Pancreas (tissue), 10 donors: ENCODE measurements around the gene SAFB. TPM values are rescaled to one million over a fixed set of nuclear protein-coding genes. Genes with fewer than 3 reads are reported as not detected.

Experiments
- ATAC-seq, 4 donors: fragments of 200-7000 bp; cut with Tn5 transposase; one replicate each; pipeline versions ENCODE4 v1.8.0 to v1.9.1; 2020; ENCODE audit warnings: mild to moderate bottlenecking in 4 of 4, moderate library complexity in 4 of 4
- DNase-seq, 6 donors: peaks; one replicate each; pipeline ENCODE4 v3.0.0-alpha.2; 2020
- FAIRE-seq: peaks from 2 replicates; lab custom pipeline; 2012; peaks lifted over from hg19 to GRCh38; lab: Jason Lieb, UNC
- H3K27ac ChIP-seq, 4 donors: fragments of 200-600 bp; sonication (generic); 1 replicate in 3 of 4; 2 replicates in 1 of 4; pipeline versions ENCODE4 v1.5.0 to v1.8.0; 2020
- H3K27me3 ChIP-seq, 4 donors: fragments of 200-600 bp; one replicate each; pipeline ENCODE4 v1.8.0; 2021
- H3K36me3 ChIP-seq, 3 donors: fragments of 200-600 bp; sonication (generic) in 1 of 3; one replicate each; pipeline versions ENCODE4 v1.5.0 to v1.8.0; 2020 to 2021
- H3K4me1 ChIP-seq, 3 donors: fragments of 200-600 bp; one replicate each; pipeline ENCODE4 v1.8.0; 2021
- H3K4me3 ChIP-seq, 4 donors: fragments of 200-600 bp; sonication (generic) in 2 of 4; one replicate each; pipeline versions ENCODE4 v1.5.0 to v1.8.0; 2020 to 2021
- H3K9me3 ChIP-seq, 4 donors: fragments of 200-600 bp; one replicate each; pipeline ENCODE4 v1.8.0; 2021
- CTCF ChIP-seq, 4 donors: fragments of 200-600 bp; sonication (generic) in 3 of 4; IDR thresholded peaks; one replicate each; pipeline versions ENCODE4 v1.5.0 to v1.8.0; 2021; ENCODE audit warnings: antibody characterized with exemption in 4 of 4
- WGBS, 2 donors: extraction: QIAGEN DNeasy Blood & Tissue Kit; methylation state at CpG; one replicate each; pipeline ENCODE4 v1.1.7; 2013; 5-methylcytosine and 5-hydroxymethylcytosine counted together
- intact Hi-C, 3 donors: fragments of 100-400 bp; cut with DNase I; formaldehyde crosslinking; loops; one replicate each; pipeline versions ENCODE4 v1.11.1 to v1.14.2; 2022
- polyA plus RNA-seq, 2 donors: library from polyadenylated mRNA; stranded (reverse); fragments of 200-250 nt; gene quantifications; one replicate each; pipeline ENCODE4 v1.2.3, GENCODE V29; 2013
- total RNA-seq, 6 donors: library from RNA; stranded (reverse); fragmentation: NEBNext Ultra II Directional in 4 of 6; extraction: Animal tissue kit (Norgen Biotek cat#: 25700) in 4 of 6; gene quantifications; one replicate each; pipeline versions ENCODE4 v1.2.1 to v1.2.4, GENCODE V29; 2021 to 2023
- donor health status: healthy with polysubstance abuse.
- donor health status: DM: no; HTN: no; CAD: no; lungs with moderate emphysema.
- donor health status: DM: no; HTN: no; CAD: no.
- donor health status: control.
- donor health status: control.
- donor health status: Bipolar disorder and iron deficiency.
- donor health status: DM: yes; HTN: yes; CAD: no.
- donor health status: DM: no; HTN: no; CAD: no.
- donor health status: DM: no; HTN: no; CAD: no.
- donor health status: DM: yes; HTN: yes; CAD: no.

Gene SAFB
- total and polyA plus RNA-seq, 8 donors: 28.9 to 84.3 (median 42.7) TPM

GRCh38 chr19:5623397-5624017 is 624 bp downstream of the SAFB start:
- peaks cover 3 to 27% (median 4%) of the 10 kb centered on the region in 3 donors for H3K36me3 ChIP-seq
- intact Hi-C loops: no loop called here
- H3K4me1 ChIP-seq: peaks cover 37 to 40% (median 37%) of the 10 kb centered on the region in 3 donors
- H3K27ac ChIP-seq: peak overlapping the region; percentile 86 to 94 (median 93)
- WGBS, 2 donors: 0% methylated on average over 44 to 50 of the region's 50 CpGs
- no peaks in the 10 kb centered on the region for H3K9me3 ChIP-seq
- peak in 1 of 4 donors; percentile 2 for ATAC-seq
- peak in 3 of 6 donors; percentile 29 to 78 (median 31) for DNase-seq
- H3K27me3 ChIP-seq: no peaks in the 10 kb centered on the region
- H3K4me3 ChIP-seq: peak overlapping the region; percentile 68 to 99 (median 96)
- no peak for FAIRE-seq
- no peak for TF ChIP-seq CTCF (IDR thresholded peaks at IDR 0.05)

- no peak for FAIRE-seq
- Histone ChIP-seq H3K36me3 (peaks cover 0 to 27% (median 4%) of the 10 kb centered on the region in 3 donors), H3K27me3 (no peaks in the 10 kb centered on the region), H3K4me1 (peaks cover 37 to 43% (median 37%) of the 10 kb centered on the region in 3 donors), H3K27ac (peak overlapping the region; percentile 86 to 94 (median 93)), H3K4me3 (peak overlapping the region; percentile 68 to 99 (median 96)), H3K9me3 (no peaks in the 10 kb centered on the region)
- WGBS, 2 donors: 1% methylated on average over 20 of the region's 20 CpGs
- no peak for TF ChIP-seq CTCF (IDR thresholded peaks at IDR 0.05)
- peak; percentile 33 to 78 (median 56) for DNase-seq
- intact Hi-C loops: no loop called here
- ATAC-seq: peak in 1 of 4 donors; percentile 5
These were observed 1.3 kb downstream of the SAFB start for GRCh38 chr19:5624018-5624663.

DNA sequence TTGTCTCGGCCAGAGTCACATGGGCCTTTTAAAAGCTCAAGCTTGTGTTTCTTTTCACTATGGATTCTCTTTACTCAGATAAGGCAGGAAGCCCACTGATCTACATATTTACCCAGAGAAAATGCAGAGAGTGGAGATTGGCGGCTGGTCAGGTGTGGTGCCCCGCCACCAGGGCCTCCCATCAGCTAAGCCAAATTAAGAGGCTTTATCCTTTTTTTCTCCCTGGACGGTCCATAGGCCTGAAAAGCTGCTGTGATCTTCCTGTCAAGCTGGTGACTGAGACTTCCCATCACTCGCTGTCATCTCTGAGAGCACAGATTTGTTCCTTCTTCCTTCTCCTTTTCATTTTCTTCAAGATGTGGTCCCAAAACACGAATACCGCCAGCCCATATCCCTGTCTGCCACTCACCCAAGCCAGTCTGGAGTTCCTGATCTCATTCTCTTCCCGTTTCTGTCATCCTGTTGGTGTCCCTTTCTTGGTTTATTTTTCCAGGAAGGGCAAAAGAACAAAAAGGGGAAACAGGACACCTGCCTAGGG is 1.9 kb downstream of the SAFB start:
- TF ChIP-seq CTCF (IDR thresholded peaks at IDR 0.05): no peak

DNA sequence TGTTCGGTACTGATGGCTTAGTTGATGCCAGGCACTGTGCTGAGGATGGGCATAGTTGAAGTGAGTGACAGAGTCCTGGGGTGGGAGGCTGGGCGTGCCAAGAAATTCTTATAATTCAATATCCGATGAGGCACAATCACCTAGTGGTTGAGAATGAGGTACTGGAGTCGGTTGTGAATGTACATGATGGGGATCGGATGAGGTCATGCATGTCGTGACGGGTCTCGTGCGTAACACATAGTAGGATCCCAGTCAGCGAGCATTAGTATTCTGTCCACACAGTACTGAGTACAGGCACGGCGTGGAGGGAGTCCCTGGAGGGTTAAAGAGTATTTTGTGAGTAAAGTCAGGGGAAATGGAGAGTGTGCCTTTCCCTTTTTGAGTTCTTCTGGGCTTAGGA is 2.8 kb downstream of the SAFB start:
- Histone ChIP-seq H3K36me3 (peaks cover 0 to 20% (median 4%) of the 10 kb centered on the region in 3 donors), H3K4me3 (no peak overlapping the region), H3K27ac (no peak overlapping the region), H3K9me3 (no peaks in the 10 kb centered on the region), H3K4me1 (peaks cover 23 to 33% (median 27%) of the 10 kb centered on the region in 3 donors), H3K27me3 (no peaks in the 10 kb centered on the region)
- FAIRE-seq: no peak
- no peak for TF ChIP-seq CTCF (IDR thresholded peaks at IDR 0.05)
- WGBS, 2 donors: 69 to 79% methylated on average over 12 of the region's 12 CpGs
- intact Hi-C loops: no loop called here
- ATAC-seq: no peak
- DNase-seq: no peak

More for the DNA sequence above, 1.9 kb downstream of the SAFB start:
- DNase-seq: no peak
- peak overlapping the region in 3 of 4 donors; percentile 68 to 99 (median 97) for H3K4me3 ChIP-seq
- no peaks in the 10 kb centered on the region for H3K27me3 ChIP-seq
- no peaks in the 10 kb centered on the region for H3K9me3 ChIP-seq
- H3K36me3 ChIP-seq: peaks cover 0 to 24% (median 4%) of the 10 kb centered on the region in 3 donors
- no peak for ATAC-seq
- peak overlapping the region in 2 of 4 donors; percentile 19 to 94 for H3K27ac ChIP-seq
- 17 to 30% methylated on average over 8 of the region's 8 CpGs for WGBS, 2 donors
- H3K4me1 ChIP-seq: peaks cover 32 to 41% (median 35%) of the 10 kb centered on the region in 3 donors
- no peak for FAIRE-seq
- intact Hi-C loops: no loop called here
